Ovary (tissue), 3 donors: ENCODE results near the gene CDK11A.

ENCODE experiments used
- CTCF ChIP-seq, 3 donors: fragments of 450-650 bp in 2 of 3; fragments of 200-600 bp in 1 of 3; IDR thresholded peaks; one replicate each; pipeline versions ENCODE4 v1.5.1 to v1.8.0; 2016 to 2022; ENCODE audit warnings: antibody characterized with exemption in 3 of 3, mild to moderate bottlenecking in 1 of 3
- EP300 ChIP-seq: sonication (generic); formaldehyde crosslinking; IDR thresholded peaks from one replicate; pipeline ENCODE4 v1.6.1; 2017; ENCODE audit warnings: antibody characterized with exemption
- POLR2A ChIP-seq: fragments of 450-650 bp; IDR thresholded peaks from one replicate; pipeline ENCODE4 v1.6.1; 2017; ENCODE audit warnings: antibody characterized with exemption, mild to moderate bottlenecking, moderate library complexity
- donor health status: DM: no; HTN: no; CAD: no.

- TF ChIP-seq CTCF (IDR thresholded peaks at IDR 0.05): no peak
- no peak for TF ChIP-seq POLR2A
- TF ChIP-seq EP300: no peak
Measured at GRCh38 chr1:1759456-1760344, 35.5 kb upstream of the CDK11A start.
